GM12875 (cell line): ENCODE data around the gene ZNF804B.

ENCODE experiments used
- H3K4me3 ChIP-seq: one replicate; pipeline ENCODE4 v1.5.1; 2011; ENCODE audit warnings: low read depth, low read length, control low read depth
- TF ChIP-seq, protein P1 (sequence below): IDR thresholded peaks from 2 replicates; pipeline ENCODE4 v1.5.1; 2011; ENCODE audit warnings: low read depth, mild to moderate bottlenecking, control low read depth, inconsistent platforms, low read length, moderate library complexity, borderline replicate concordance; ENCODE audit not compliant: insufficient read depth

ZNF804B gene

DNA sequence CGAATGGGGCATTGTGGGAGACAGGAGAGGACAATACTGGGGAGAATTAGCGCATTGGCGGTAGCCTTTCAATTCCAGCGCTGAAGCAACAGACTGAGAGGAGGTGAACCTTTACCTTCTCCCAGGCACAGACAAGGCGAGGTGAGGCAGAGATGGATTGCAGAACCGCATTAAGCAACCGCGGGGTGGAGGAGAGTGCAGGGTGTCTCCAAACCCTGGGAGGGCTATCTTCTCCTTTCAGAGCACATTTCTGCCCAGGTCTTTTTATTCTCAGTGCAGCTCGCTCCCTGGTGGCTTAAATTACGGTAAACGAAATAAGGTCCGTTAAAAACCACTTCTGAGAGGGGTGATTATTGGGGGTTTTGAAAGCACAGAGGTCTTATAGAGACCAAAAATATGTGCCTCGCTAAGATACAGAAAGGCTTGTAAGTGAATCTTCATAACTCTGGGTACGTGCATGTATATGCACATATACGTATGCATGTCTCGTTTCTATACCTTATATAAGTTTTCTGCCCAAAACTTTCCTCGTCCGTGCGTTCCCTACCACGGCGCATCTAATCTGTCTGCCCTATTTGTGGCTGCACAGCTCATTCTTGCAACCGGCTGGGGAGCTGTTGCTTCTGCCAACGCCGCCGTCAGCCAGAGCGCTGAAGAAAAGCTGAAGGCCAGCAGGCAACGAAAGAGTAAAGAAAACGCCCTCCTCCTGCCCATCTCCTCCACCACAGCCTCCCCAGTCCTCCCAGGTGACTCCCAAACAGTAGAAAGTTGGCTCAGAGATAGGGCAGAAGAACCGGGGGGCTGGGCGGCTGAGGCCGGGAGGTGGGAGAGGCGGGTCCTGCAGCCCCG is 895 bp upstream of the ZNF804B start:
- TF ChIP-seq, protein P1, sequence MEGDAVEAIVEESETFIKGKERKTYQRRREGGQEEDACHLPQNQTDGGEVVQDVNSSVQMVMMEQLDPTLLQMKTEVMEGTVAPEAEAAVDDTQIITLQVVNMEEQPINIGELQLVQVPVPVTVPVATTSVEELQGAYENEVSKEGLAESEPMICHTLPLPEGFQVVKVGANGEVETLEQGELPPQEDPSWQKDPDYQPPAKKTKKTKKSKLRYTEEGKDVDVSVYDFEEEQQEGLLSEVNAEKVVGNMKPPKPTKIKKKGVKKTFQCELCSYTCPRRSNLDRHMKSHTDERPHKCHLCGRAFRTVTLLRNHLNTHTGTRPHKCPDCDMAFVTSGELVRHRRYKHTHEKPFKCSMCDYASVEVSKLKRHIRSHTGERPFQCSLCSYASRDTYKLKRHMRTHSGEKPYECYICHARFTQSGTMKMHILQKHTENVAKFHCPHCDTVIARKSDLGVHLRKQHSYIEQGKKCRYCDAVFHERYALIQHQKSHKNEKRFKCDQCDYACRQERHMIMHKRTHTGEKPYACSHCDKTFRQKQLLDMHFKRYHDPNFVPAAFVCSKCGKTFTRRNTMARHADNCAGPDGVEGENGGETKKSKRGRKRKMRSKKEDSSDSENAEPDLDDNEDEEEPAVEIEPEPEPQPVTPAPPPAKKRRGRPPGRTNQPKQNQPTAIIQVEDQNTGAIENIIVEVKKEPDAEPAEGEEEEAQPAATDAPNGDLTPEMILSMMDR = no peak
- H3K4me3 ChIP-seq = no peak overlapping the region

GRCh38 chr7:88760136-88760515 is 626 bp downstream of the ZNF804B start:
- no peak overlapping the region for H3K4me3 ChIP-seq
- TF ChIP-seq, protein P1 = no peak

GRCh38 chr7:88761779-88762178 is 2.3 kb downstream of the ZNF804B start:
- H3K4me3 ChIP-seq = no peak overlapping the region
- TF ChIP-seq, protein P1 = no peak

DNA sequence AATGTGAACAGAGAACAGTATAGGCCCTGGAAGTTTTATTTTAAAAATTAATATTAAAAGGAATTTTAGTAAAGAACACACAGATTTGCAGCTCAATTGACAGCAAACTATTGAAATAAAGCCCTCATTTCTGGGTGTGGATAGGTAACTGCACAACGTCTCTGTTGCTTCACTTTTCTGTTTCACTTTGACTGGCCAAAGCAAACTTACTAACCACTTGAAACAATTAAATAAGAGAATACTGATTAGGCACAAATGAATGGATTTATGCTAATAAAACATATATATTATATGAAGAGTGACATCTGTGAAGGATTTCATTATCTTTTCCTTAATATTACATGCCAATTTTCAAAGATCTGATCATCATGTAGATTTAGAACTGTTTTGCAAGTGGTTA is 11.9 kb downstream of the ZNF804B start:
- no peak overlapping the region for H3K4me3 ChIP-seq
- TF ChIP-seq, protein P1 = no peak

- H3K4me3 ChIP-seq = no peak overlapping the region
- TF ChIP-seq, protein P1 = no peak
Observed at GRCh38 chr7:88772776-88773175, 13.3 kb downstream of the ZNF804B start.

GRCh38 chr7:88775838-88776237 is 16.3 kb downstream of the ZNF804B start:
- H3K4me3 ChIP-seq = no peak overlapping the region
- TF ChIP-seq, protein P1 = no peak

DNA sequence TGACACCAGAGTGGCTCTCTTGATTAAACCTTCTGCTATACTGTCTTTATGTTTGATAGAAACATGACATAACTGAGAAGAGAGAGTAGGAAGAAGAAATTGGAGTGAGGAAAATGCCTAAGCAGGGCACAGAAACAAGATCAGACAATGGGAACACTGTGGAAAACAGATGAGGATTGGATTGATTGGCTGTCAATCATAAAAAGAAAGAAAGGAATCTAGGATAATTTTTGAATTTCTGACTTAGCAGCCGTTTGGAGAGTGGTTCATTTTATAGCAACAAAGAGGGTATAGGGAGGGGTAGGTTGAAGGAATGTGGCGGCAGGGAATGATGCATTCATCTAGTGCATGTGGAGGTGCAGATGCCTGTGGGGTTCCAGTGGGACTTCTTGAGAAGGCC is 28.3 kb downstream of the ZNF804B start:
- TF ChIP-seq, protein P1 = no peak
- H3K4me3 ChIP-seq = no peak overlapping the region
